ENCODE measurements around the gene DNTTIP2.

GRCh38 chr1:93821423-93822144 lies 57.4 kb downstream of the DNTTIP2 start:
- TF ChIP-seq, protein P1, sequence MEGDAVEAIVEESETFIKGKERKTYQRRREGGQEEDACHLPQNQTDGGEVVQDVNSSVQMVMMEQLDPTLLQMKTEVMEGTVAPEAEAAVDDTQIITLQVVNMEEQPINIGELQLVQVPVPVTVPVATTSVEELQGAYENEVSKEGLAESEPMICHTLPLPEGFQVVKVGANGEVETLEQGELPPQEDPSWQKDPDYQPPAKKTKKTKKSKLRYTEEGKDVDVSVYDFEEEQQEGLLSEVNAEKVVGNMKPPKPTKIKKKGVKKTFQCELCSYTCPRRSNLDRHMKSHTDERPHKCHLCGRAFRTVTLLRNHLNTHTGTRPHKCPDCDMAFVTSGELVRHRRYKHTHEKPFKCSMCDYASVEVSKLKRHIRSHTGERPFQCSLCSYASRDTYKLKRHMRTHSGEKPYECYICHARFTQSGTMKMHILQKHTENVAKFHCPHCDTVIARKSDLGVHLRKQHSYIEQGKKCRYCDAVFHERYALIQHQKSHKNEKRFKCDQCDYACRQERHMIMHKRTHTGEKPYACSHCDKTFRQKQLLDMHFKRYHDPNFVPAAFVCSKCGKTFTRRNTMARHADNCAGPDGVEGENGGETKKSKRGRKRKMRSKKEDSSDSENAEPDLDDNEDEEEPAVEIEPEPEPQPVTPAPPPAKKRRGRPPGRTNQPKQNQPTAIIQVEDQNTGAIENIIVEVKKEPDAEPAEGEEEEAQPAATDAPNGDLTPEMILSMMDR (IDR thresholded peaks at IDR 0.05; ENCODE audit: borderline replicate concordance, extremely low read depth, low read length, poor library complexity, severe bottlenecking) = no peak
- TF ChIP-seq EZH2 (IDR thresholded peaks at IDR 0.05; ENCODE audit: borderline replicate concordance, low read depth, low read length, severe bottlenecking) = no peak
